Subcutaneous adipose tissue (tissue), 4 donors: ENCODE data around the gene NRN1L. TPM values are rescaled to one million over a fixed set of nuclear protein-coding genes. Genes with fewer than 3 reads are reported as not detected.

Source experiments
- CTCF ChIP-seq: fragments of 450-650 bp; IDR thresholded peaks from one replicate; pipeline ENCODE4 v1.5.1; 2016; ENCODE audit warnings: low read depth, mild to moderate bottlenecking, control low read depth, antibody characterized with exemption, moderate library complexity
- small RNA-seq: library from RNA; depleted of rRNA; stranded (forward); fragments of <200 nt; gene quantifications from one replicate; pipeline ENCODE3, GENCODE V24; 2016
- total RNA-seq, 4 donors: library from RNA; depleted of rRNA; stranded (reverse); fragments of >200 nt; gene quantifications; one replicate each; pipeline ENCODE4 v1.1.0, GENCODE V29; 2016

Gene NRN1L
- total RNA-seq, 4 donors from 2014 or later = 1.3 to 7.2 (median 2.5) TPM; not detected in 1

- TF ChIP-seq CTCF = no peak
These were observed 47.2 kb downstream of the NRN1L start, which contains the start of gene CTRL for GRCh38 chr16:67931712-67932461. Gene CTRL, minus strand, starts transcription at chr16:67931862. Its CDS starts 10 bp downstream, at chr16:67931852.

GRCh38 chr16:67932462-67932840, 47.8 kb downstream of the NRN1L start:
- TF ChIP-seq CTCF = no peak

- TF ChIP-seq CTCF = no peak
These were observed 49.1 kb downstream of the NRN1L start for GRCh38 chr16:67933805-67934204.

- no peak for TF ChIP-seq CTCF
These were observed 49.8 kb downstream of the NRN1L start for GRCh38 chr16:67934306-67935100.

- TF ChIP-seq CTCF = no peak
These were observed 50.4 kb downstream of the NRN1L start for GRCh38 chr16:67935101-67935401.

- TF ChIP-seq CTCF = no peak
These were observed 50.9 kb downstream of the NRN1L start for GRCh38 chr16:67935402-67936123.

Small RNA genes lying within 50 kb of the gene (small RNA-seq; reads per million reads assigned to genes)
- gene AC040162.2 (not detected), gene NRN1L (not detected)

Other genes starting within 250 kb of the NRN1L start
- 1 to 10 TPM in 1 of 4 donors, under 1 TPM in 2, not detected in 1; 0.38 to 2.0 (median 0.44) TPM for gene CARMIL2, start 239.7 kb upstream of the NRN1L start, total RNA-seq
- gene ACD, start 224.6 kb upstream of the NRN1L start, total RNA-seq = 10 to 100 TPM in 3 of 4 donors, 1 to 10 TPM in 1; 8.0 to 19.2 (median 14.9) TPM
- 1 to 10 TPM; 2.8 to 5.4 (median 4.8) TPM for gene PARD6A, start 223.9 kb upstream of the NRN1L start, total RNA-seq
- gene ENKD1, start 218.1 kb upstream of the NRN1L start, total RNA-seq = 10 to 100 TPM in 3 of 4 donors, 1 to 10 TPM in 1; 6.2 to 17.6 (median 16.0) TPM
- gene C16orf86, start 218.1 kb upstream of the NRN1L start, total RNA-seq = 10 to 100 TPM in 2 of 4 donors, 1 to 10 TPM in 1, under 1 TPM in 1; 0.98 to 14.5 (median 10.7) TPM
- gene GFOD2, start 165.6 kb upstream of the NRN1L start, total RNA-seq = 10 to 100 TPM in 3 of 4 donors, 1 to 10 TPM in 1; 9.1 to 21.1 (median 13.6) TPM
- 10 to 100 TPM in 1 of 4 donors, 1 to 10 TPM in 3; 8.1 to 11.7 (median 9.3) TPM for gene RANBP10, start 78.3 kb upstream of the NRN1L start, total RNA-seq
- 1 to 10 TPM in 2 of 4 donors, under 1 TPM in 1, not detected in 1; 0.88 to 1.5 (median 1.0) TPM for gene TSNAXIP1, start 78.0 kb upstream of the NRN1L start, total RNA-seq
- gene THAP11, start 42.6 kb upstream of the NRN1L start, total RNA-seq = 10 to 100 TPM; 21.2 to 36.9 (median 34.0) TPM
- gene NUTF2, start 38.0 kb upstream of the NRN1L start, total RNA-seq = 10 to 100 TPM; 56.5 to 98.2 (median 75.4) TPM
- gene CENPT, start 37.2 kb upstream of the NRN1L start, total RNA-seq = 10 to 100 TPM; 22.8 to 48.0 (median 30.8) TPM
- 10 to 100 TPM; 21.0 to 47.5 (median 28.3) TPM for gene EDC4, start 11.8 kb upstream of the NRN1L start, total RNA-seq
- gene PSKH1, start 8.4 kb downstream of the NRN1L start, total RNA-seq = 10 to 100 TPM in 2 of 4 donors, 1 to 10 TPM in 2; 7.0 to 28.4 (median 10.9) TPM
- 1 to 10 TPM in 1 of 4 donors, under 1 TPM in 2, not detected in 1; 0.85 to 4.1 (median 0.88) TPM for gene CTRL, start 47.0 kb downstream of the NRN1L start, total RNA-seq
- 10 to 100 TPM; 10.3 to 45.8 (median 39.9) TPM for gene PSMB10, start 52.0 kb downstream of the NRN1L start, total RNA-seq
- gene LCAT, start 59.2 kb downstream of the NRN1L start, total RNA-seq = 10 to 100 TPM in 2 of 4 donors, 1 to 10 TPM in 2; 7.9 to 16.2 (median 10.5) TPM
- 10 to 100 TPM; 36.2 to 77.2 (median 36.9) TPM for gene SLC12A4, start 83.8 kb downstream of the NRN1L start, total RNA-seq
- under 1 TPM in 1 of 4 donors, not detected in 3; 0.22 TPM for gene DPEP3, start 95.6 kb downstream of the NRN1L start, total RNA-seq
- 10 to 100 TPM in 1 of 4 donors, 1 to 10 TPM in 2, under 1 TPM in 1; 0.98 to 28.7 (median 9.5) TPM for gene DPEP2, start 114.6 kb downstream of the NRN1L start, total RNA-seq
- gene DPEP2NB, start 131.0 kb downstream of the NRN1L start, total RNA-seq = not detected
- 1 to 10 TPM; 6.2 to 8.5 (median 7.2) TPM for gene DDX28, start 138.3 kb downstream of the NRN1L start, total RNA-seq
- gene DUS2, start 138.4 kb downstream of the NRN1L start, total RNA-seq = 10 to 100 TPM in 2 of 4 donors, 1 to 10 TPM in 2; 6.4 to 19.8 (median 9.8) TPM
- gene NFATC3, start 200.5 kb downstream of the NRN1L start, total RNA-seq = 10 to 100 TPM; 39.9 to 47.6 (median 45.5) TPM